Activated naive CD4-positive, alpha-beta T cell treated with anti-CD3 and anti-CD28 coated beads, Interleukin-2, amount 10 ng/mL, durations not matched to agents 5 hours and 36 hours (primary cell): ENCODE results near the gene NAA80. TPM values are rescaled to one million over a fixed set of nuclear protein-coding genes. Genes with fewer than 3 reads are reported as not detected.

Experiments used
- total RNA-seq, 2 experiments: library from RNA; stranded (reverse); gene quantifications; one replicate each; pipeline ENCODE4 v1.2.3, GENCODE V29; 2021

Gene NAA80, protein sequence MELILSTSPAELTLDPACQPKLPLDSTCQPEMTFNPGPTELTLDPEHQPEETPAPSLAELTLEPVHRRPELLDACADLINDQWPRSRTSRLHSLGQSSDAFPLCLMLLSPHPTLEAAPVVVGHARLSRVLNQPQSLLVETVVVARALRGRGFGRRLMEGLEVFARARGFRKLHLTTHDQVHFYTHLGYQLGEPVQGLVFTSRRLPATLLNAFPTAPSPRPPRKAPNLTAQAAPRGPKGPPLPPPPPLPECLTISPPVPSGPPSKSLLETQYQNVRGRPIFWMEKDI
- 10 to 100 TPM; 33.2 to 35.3 TPM for total RNA-seq

DNA sequence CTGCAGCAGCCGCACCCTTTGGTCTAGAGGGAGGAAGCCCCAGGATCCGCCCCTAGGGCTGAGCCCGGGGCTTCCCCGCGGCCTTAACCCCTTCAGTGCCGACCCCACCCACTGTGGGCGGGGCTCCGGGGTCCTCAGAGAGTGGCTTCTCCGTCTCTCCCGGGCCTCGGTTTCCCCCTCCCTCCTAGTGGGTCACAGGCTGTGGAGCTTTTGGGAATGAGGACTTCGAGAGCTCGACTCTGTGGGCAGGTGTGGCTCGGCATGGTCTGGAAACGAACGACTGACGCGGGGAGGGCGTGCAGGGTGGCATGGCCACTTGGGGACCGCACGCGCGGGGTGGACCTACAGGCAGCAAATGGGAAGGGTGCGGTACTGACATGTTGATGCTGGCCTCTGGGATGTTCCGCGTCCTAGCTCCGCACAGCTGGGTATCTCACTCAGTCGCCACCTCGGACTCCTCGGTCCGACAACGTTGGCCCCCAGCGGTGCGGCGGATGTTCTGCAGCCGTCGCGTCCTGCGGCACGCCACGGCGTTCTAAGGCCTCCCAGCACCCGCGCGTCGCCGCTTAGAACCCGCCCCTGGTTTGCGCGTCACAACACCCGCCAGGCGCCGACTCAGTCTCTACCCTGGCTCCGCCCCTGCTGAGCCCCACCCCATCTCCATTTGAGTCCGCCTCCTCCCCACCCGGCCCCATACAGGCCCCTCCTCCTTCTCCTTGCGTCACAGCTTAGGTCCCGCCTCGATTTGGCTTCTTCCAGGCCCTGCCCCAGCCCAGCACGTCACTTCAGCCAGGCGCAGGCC is at the start of gene NAA80, which contains the start of gene HYAL3:
TSS of gene NAA80 (minus strand) at position 570 of the 802 bp plus-strand sequence. CDS start 1,942 bp downstream, outside the sequence.
TSS of gene HYAL3 (minus strand) at position 570 of the 802 bp plus-strand sequence. CDS start 3,803 bp downstream, outside the sequence.

DNA sequence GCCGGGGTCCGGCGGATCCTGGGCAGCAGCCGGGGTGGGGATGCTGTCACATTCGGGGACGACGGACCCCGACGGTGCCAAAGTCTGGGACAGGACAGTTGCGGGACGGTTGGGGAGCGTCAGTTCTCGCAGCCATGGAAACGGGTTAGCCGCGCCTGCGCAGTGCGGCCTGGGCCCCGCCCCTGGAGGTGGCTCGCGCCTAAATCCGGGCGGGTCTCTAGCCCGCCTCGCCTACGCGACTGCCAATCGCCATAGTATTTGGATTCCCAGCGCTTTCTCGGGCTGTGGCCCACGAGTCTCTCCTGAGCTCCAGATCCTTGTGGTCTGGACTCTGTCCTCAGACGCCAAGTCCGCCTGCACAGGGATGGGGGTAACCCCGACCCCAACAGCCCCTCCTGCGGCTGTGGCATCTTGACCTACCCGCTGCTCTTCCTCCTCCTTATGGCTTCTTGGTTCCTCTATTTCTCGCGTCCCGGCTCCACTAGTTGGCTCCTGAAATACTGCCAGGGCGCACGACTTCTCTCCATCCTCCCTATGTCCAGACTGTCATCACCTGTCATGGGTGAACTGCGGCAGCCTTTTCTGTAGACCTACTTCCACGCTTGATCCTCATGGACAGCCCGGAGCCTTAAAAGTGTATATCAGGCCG is 46.5 kb upstream of the NAA80 start, which contains the start of gene ZMYND10:
TSS of gene ZMYND10 (minus strand) at position 147 of the 649 bp plus-strand sequence. CDS start 153 bp downstream, outside the sequence.

DNA sequence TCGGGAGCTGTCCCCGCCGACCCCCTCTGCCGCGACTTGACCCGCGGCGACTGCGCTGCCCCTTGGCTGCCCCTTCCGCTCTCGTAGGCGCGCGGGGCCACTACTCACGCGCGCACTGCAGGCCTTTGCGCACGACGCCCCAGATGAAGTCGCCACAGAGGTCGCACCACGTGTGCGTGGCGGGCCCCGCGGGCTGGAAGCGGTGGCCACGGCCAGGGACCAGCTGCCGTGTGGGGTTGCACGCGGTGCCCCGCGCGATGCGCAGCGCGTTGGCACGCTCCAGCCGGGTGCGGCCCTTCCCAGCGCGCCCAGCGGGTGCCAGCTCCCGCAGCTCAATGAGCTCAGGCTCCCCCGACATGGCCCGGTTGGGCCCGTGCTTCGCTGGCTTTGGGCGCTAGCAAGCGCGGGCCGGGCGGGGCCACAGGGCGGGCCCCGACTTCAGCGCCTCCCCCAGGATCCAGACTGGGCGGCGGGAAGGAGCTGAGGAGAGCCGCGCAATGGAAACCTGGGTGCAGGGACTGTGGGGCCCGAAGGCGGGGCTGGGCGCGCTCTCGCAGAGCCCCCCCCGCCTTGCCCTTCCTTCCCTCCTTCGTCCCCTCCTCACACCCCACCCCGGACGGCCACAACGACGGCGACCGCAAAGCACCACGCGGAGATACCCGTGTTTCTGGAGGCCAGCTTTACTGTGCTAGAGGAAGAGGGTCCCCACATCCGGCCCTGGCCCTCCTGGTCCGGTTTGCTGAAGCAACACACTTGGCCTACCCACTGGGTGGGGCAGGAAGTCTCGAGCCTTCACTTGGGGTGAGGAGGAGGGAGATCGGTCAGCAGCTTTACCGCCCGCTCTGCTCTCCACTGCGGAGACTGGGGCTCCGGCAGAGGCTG is 41.5 kb upstream of the NAA80 start, which contains the start of gene RASSF1:
TSS of gene RASSF1 (minus strand) at position 389 of the 882 bp plus-strand sequence. CDS start at position 358, 31 bp downstream.

DNA sequence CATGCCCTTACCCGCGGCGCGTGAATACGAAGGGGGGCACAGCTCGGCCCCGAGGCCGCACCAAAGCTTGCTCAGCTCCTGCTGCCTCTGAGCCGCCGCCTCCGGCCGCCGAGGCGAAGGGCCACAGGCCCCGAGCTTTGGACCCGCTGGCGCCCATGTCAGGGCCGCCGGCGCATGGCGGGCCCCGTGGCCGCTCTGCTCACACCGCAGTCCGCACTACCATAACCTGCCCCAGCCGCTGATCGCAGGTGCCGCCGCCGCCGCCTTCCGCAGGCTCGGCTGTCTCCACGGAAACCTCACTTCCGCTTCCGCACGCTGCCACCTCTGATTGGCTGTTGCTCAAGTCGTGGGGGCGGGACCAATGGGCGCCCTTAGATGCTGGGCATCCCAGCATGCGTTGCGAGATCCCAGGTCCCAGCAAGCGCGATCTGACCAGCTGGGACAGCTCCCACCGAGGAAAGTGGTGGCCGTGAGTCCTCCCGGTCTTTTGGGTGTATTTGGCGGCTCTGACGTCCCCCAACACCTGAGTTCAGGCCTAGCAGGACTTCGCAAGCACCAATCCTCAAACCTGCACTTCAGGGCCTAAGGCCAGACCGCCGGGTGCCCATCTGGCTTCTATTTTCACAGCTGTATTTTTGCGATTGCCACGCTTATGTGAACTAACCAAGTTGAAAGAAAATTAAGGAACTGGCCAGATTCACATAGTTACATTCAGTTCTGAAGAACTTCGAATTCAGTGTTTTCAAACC is 28.9 kb upstream of the NAA80 start, which contains the start of gene TUSC2:
TSS of gene TUSC2 (minus strand) at position 281 of the 749 bp plus-strand sequence. CDS start at position 157, 124 bp downstream.

DNA sequence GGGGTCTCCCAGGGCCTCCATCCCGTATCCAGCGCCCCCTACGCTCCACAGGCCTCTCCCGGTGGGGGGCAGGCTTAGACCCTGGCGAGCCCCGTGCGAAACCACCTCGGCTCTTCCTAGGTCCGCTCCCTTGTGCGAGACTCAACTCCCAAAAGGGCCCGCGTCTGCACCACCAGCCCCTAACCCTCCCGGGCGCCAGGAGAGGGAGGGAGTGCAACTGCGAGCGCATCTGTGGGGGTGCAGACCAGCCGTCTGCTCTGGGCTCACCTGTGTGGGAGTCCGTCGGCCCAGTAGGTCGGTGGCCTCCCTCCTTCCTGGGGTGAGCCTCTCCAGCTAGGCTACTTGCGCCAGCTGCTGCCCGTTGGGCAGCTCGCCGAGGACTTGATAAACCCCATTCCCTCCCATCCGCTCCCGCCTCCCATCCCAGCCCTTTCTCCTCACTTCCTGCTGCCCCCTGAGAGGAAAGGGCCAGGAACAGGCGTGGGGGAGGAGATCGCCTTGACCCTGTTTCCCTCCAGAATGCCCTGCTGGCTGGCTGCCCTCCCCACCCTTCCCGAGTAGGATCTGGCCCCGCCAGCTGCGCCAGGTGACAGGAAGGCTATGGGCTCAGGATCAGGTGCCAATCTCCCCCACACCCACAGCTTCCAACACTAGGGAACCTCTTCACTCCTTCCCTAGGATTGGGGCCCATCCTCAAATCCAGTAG is 23.3 kb upstream of the NAA80 start, which contains the start of gene HYAL2:
TSS of gene HYAL2 (minus strand) at position 360 of the 706 bp plus-strand sequence. CDS start 2,256 bp downstream, outside the sequence.

DNA sequence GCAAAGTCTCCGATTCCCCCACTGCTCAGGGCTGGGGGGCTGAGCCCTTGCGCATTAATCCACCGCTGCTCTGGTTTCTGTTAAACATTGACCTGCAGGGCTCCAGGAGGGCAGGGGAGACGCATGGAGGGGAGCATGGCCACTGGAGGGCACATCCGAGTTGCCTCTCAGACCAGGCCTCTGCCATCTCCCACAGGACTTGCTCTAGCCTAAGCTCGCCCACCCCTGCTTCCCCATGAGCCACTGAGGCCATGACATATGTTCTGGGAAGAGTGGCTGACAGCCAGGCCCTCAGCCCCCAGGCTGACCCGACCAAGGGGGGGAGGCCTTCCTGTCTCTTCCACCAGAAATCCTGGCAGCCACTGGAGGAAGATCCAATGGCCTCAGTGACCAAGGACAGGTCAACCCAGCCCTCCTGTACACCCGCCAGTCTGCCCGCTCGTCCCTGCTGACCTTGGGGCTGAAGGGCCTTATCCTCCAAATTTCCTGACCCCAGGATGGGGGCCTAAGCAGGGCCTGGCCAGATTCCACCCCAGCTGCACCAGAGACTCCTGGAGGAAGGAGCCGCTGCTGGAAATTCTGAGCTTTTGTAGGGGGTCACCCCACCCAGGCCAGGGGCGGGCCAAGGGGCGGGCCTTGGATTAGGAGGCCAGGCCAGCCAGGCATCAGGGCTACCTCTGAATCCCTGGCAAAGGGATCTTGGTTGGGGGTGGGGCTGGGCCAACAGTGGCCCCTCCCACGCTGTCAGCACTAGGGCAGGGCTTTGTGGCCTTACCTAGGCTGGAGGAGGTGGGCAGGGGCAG is 4.0 kb upstream of the NAA80 start, which contains the start of gene HYAL1:
TSS of gene HYAL1 (minus strand) at position 562 of the 803 bp plus-strand sequence. CDS start 618 bp downstream, outside the sequence.

DNA sequence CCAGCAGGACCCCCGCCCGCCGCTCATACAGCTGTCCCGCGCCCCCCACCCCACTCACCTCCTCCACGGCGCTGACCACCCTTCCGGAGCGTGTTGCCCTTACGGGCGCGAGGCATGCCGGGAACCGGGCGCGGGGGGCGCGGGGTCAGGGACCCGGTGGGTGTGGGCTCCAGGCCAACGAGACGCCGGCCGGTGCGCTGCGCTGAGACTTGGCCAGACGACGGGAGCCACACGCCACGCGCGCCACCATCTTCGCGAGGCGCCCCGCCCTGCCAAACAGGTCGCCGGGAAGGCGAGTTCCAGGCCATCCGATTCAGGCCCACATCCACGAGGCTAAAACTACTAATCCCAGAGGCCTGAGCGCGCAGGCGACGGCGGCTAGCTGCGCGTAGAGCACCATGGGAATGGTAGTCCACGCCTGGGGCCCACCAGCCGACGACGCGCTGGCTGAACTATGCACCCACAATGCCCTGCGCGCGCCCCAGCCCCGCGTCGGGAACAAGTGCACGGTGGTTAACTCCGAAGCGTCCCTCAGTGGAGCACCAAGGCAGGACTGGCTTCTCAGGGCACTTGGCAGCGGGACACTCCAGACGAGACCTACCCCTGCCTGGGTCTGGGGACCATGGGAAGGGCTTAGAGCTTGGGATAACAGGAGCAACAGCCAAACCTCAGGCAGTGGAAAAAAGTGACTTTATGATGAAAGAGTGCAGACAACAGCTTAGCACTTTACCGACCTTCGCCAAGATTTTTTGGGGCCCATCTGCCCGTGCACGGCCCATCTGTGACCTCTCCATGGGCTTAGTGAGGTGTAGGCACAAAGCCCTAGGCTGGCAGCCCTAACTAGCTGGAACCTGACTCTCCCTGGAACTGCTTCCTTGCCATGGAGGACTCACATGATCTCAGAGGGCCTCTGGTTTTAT is 6.8 kb downstream of the NAA80 start, which contains the start of gene IFRD2:
TSS of gene IFRD2 (minus strand) at position 271 of the 920 bp plus-strand sequence. CDS start at position 116, 155 bp downstream.

DNA sequence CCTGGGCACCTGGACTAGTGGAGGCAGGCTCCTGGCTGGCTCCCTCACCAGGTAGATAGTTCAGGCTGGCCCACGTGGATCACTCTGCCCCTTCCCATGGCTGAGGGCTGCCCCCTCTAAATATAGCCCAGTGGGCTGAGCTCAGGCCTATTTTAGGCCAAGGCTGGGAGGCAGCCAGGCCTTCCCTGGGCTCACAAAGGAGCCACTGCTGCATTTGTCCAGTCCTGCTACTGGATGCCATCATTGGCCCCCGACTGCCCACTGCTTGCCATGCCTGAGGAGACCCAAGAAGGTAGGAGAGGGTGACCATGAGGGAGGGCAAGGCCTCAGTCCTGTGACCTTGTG is 20.4 kb downstream of the NAA80 start, which contains the start of gene LSMEM2:
TSS of gene LSMEM2 (plus strand) at position 208 of the 345 bp plus-strand sequence. CDS start at position 235, 27 bp downstream.

DNA sequence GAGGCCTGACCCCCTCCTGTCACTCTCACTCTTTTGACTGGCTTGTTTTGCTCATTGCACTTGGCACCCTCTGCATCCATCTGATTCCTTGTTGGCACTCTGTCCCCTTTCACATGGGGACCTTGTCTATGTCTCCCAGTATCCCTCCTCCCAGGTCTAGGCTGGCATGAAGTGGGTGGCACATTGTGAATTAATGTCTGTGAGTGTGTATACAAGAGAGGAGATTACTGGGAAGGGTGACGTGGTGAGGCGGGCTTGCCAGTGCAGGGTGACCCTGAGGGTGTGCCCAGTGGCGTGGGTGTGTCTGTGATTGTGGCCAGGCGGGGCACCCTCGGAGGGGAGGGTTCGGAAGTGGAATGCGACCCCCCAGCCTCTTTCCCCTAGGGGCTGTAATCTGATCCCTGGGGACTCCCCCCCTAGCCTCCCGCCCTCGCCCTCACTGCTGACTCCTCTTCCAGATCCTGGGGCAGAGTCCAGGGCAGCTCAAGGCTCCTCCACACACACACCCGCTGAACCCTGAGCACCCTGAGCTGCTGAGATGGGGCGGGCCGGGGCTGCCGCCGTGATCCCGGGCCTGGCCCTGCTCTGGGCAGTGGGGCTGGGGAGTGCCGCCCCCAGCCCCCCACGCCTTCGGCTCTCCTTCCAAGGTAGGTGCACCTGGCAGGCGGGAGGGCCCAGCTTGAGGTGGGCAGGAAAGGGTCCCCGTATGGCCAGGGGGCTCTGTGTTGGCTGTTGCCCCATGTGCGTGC is 30.3 kb downstream of the NAA80 start, which contains the start of gene SEMA3B:
TSS of gene SEMA3B (plus strand) at position 445 of the 749 bp plus-strand sequence. CDS start at position 539, 94 bp downstream.

Other genes with a start within 250 kb of the NAA80 start
- 100 to 1,000 TPM; 204 to 206 TPM for gene RBM5, start 210.5 kb downstream of the NAA80 start, total RNA-seq
- not detected for gene SEMA3F, start 144.1 kb downstream of the NAA80 start, total RNA-seq
- gene GNAT1, start 107.8 kb downstream of the NAA80 start, total RNA-seq: not detected
- gene SLC38A3, start 94.1 kb downstream of the NAA80 start, total RNA-seq: not detected
- gene GNAI2, start 63.2 kb downstream of the NAA80 start, total RNA-seq: 100 to 1,000 TPM; 372 to 387 TPM
- gene SEMA3B, start 30.3 kb downstream of the NAA80 start, total RNA-seq: under 1 TPM; 0.30 to 0.34 TPM
- not detected for gene LSMEM2, start 20.3 kb downstream of the NAA80 start, total RNA-seq
- gene IFRD2, start 7.0 kb downstream of the NAA80 start, total RNA-seq: 10 to 100 TPM; 54.2 to 58.4 TPM
- 1 to 10 TPM; 6.3 to 7.0 TPM for gene HYAL3, start within 50 bp of the NAA80 start, total RNA-seq
- gene HYAL1, start 4.2 kb upstream of the NAA80 start, total RNA-seq: under 1 TPM; 0.24 to 0.40 TPM
- gene HYAL2, start 23.3 kb upstream of the NAA80 start, total RNA-seq: 1 to 10 TPM; 4.0 to 6.0 TPM
- gene TUSC2, start 28.8 kb upstream of the NAA80 start, total RNA-seq: 10 to 100 TPM; 15.5 TPM
- 100 to 1,000 TPM in 1 of 2 experiments, 10 to 100 TPM in 1; 96.2 to 102 TPM for gene RASSF1, start 41.4 kb upstream of the NAA80 start, total RNA-seq
- gene ZMYND10, start 46.3 kb upstream of the NAA80 start, total RNA-seq: 1 to 10 TPM; 2.2 to 3.0 TPM
- 10 to 100 TPM; 44.2 to 45.0 TPM for gene NPRL2, start 51.4 kb upstream of the NAA80 start, total RNA-seq
- 10 to 100 TPM; 33.7 to 35.8 TPM for gene CYB561D2, start 51.5 kb upstream of the NAA80 start, total RNA-seq
- 10 to 100 TPM; 19.0 to 19.8 TPM for gene TMEM115, start 60.1 kb upstream of the NAA80 start, total RNA-seq
- gene CACNA2D2, start 204.2 kb upstream of the NAA80 start, total RNA-seq: under 1 TPM; 0.60 to 0.63 TPM